Activated T-cell treated with anti-CD3 and anti-CD28 coated beads for 24 hours (primary cell): Measurements from ENCODE around the gene GLG1.
"Not testable (repeated sequence)": the region's sequence is repeated elsewhere in the genome, so short reads cannot be mapped to it uniquely, and the experiment has no call there.

Experiments
- DNase-seq: peaks from one replicate; pipeline ENCODE4 v3.0.0-alpha.2; 2020; ENCODE audit warnings: low read depth

GLG1 gene

DNA sequence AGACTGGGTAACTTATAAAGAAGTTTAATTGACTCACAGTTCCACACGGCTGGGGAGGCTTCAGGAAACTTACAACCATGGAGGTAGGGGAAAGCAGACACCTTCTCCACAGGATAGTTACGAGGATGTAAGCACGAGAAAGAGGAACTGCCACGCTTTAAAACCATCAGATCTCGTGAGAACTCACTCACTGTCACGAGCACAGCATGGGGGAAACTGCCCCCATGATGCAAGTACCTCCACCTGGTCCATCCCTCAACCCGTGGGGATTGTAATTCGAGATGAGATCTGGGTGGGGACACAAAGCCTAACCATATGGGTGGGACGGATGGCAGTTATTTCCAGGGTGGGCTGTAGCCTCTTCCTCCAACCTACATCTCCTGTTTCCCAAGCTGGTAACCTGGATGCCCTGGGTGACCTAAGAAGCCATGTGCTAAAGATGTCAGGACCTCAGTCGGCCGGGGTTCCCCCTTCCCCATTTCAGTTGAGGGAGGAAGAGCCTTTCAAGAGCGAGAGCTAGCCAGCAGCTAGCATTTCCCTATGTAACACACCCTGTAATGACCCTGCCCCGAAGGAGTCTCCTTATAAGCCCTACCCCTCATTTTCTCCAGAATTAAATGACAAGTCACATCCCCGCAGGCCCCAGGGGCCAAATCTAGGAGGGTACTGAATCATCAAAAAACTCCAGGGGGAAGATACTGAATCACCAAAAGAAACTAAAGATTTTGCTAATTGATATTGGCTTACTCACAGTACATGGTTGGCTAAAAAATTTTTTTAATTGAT is 202.6 kb downstream of the GLG1 start:
- DNase-seq: not testable (repeated sequence)

DNA sequence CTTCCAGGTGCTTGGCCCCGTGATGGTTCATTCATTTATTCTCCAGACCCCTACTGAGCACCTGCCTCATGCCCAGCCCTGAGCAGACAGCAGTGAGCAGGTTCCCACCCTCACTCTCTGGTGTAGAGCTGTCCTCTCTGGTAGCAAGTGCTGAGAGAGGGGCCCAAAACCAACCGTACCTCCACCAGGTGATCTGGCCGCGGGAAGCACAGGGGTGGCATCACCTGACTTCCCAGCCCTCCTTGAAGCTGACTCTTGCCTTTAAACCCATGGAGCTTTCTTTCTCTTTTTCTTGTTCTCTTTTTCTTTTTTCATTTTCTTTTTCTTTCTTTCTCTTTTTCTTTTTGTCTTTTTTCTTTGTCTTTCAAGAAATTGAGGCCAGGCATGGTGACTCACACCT is 206.7 kb downstream of the GLG1 start:
- not testable (repeated sequence) for DNase-seq

DNA sequence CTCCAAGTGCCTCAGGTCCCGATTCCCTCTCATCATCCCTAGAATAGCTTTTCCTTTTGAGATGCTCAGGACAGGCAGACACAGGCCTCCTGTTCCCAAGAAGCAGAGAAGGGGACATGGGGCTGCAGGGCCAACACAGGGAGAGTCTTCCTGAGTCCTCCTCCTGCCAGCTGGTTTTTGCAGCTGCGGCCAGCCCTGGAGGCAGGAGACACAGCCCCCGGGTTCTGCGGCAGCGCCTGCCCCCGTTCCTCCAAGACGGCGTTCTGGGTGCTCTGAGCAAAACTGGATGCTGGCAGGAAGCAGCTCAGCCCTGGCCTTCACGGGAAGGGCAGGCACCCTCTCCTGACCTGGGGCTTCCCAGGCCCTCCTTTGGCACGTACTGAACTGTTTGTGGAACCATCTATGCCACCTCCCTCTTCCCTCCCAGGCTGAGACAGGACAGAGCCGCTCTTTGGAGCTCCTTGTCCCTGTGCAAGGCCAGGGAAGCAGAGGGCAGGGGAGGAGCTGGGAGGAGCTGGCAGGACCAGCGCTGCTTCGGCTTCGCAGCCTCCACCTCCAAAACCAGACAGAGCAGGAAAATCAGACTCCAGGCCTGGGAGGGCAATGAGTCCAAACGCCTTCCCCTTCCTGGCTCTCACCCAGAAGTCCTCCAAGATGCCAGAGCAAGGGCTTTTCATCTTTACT is 208.6 kb downstream of the GLG1 start:
- DNase-seq: not testable (repeated sequence)
